ENCODE measurements around the gene EPHA3.

DNA sequence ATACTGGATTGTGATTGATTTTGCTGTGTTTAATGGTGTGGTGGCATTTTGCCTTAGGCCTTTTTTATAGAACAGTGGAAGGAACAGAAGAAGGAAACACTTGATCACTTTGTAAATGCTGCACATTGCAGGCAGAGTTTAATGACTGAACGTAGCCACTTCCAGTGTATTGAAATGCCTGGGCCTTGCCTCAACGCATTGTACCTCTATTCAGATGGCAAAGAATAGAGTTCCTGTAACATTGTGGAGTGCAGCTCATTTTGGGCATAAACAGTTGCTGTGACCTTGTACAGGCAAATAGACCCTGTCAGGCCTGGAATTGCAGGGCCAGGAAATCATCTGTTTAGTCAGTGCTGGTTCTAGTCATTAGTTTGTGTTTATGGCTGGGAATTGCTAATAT is 225.0 kb downstream of the EPHA3 start:
- TF ChIP-seq YY1 (IDR thresholded peaks at IDR 0.05; ENCODE audit: low read depth, low read length): no peak
- TF ChIP-seq HDAC6 (IDR thresholded peaks at IDR 0.05; ENCODE audit: unreplicated experiment): no peak
- TF ChIP-seq ZNF274 (IDR thresholded peaks at IDR 0.05; ENCODE audit: insufficient read depth, insufficient read length): no peak
- no peak for TF ChIP-seq CTCF (IDR thresholded peaks at IDR 0.05 in 2 of 3, conservative IDR thresholded peaks at IDR 0.05 in 1 of 3; ENCODE audit: control insufficient read depth in 2 of 3, extremely low read depth in 1 of 3, insufficient read depth in 1 of 3, low read depth in 3 of 3, low read length in 3 of 3)
- no peak for TF ChIP-seq ETV6 (conservative IDR thresholded peaks at IDR 0.05 in 1 of 2, IDR thresholded peaks at IDR 0.05 in 1 of 2; ENCODE audit: borderline replicate concordance in 1 of 2, low read depth in 1 of 2)
- no peak for TF ChIP-seq EP300 (IDR thresholded peaks at IDR 0.05; ENCODE audit: borderline replicate concordance in 1 of 2, control insufficient read depth in 1 of 2, low read depth in 2 of 2, low read length in 2 of 2)
- TF ChIP-seq, protein P1, sequence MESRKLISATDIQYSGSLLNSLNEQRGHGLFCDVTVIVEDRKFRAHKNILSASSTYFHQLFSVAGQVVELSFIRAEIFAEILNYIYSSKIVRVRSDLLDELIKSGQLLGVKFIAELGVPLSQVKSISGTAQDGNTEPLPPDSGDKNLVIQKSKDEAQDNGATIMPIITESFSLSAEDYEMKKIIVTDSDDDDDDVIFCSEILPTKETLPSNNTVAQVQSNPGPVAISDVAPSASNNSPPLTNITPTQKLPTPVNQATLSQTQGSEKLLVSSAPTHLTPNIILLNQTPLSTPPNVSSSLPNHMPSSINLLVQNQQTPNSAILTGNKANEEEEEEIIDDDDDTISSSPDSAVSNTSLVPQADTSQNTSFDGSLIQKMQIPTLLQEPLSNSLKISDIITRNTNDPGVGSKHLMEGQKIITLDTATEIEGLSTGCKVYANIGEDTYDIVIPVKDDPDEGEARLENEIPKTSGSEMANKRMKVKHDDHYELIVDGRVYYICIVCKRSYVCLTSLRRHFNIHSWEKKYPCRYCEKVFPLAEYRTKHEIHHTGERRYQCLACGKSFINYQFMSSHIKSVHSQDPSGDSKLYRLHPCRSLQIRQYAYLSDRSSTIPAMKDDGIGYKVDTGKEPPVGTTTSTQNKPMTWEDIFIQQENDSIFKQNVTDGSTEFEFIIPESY (IDR thresholded peaks at IDR 0.05): no peak

Measured in GM12878 (cell line).